Stimulated activated CD8-positive, alpha-beta memory T cell treated with anti-CD3 and anti-CD28 coated beads, Interleukin-12 subunit alpha, Interleukin-12 subunit beta, amount 100 ng/mL, for 4 hours (primary cell): ENCODE results near the gene RNPEP.
"Not testable (repeated sequence)": the region's sequence is repeated elsewhere in the genome, so short reads cannot be mapped to it uniquely, and the experiment has no call there.

Source experiments
- DNase-seq: peaks from one replicate; pipeline ENCODE4 v3.0.0-alpha.2; 2020; ENCODE audit warnings: low read depth

Gene RNPEP

GRCh38 chr1:202036595-202037387 lies 54.3 kb downstream of the RNPEP start:
- no peak for DNase-seq

GRCh38 chr1:202037706-202038296 lies 55.4 kb downstream of the RNPEP start:
- DNase-seq: no peak

- no peak for DNase-seq
These were observed 56.4 kb downstream of the RNPEP start for GRCh38 chr1:202038688-202039346.

- DNase-seq: no peak
These were observed 63.3 kb downstream of the RNPEP start for GRCh38 chr1:202045705-202046104.

GRCh38 chr1:202046227-202046626 lies 63.8 kb downstream of the RNPEP start:
- no peak for DNase-seq

GRCh38 chr1:202046748-202047708 lies 64.6 kb downstream of the RNPEP start:
- DNase-seq: no peak

GRCh38 chr1:202047977-202048376 lies 65.5 kb downstream of the RNPEP start:
- no peak for DNase-seq

- no peak for DNase-seq
These were observed 66.7 kb downstream of the RNPEP start for GRCh38 chr1:202049129-202049528.

GRCh38 chr1:202054094-202054493 lies 71.6 kb downstream of the RNPEP start:
- no peak for DNase-seq

- DNase-seq: not testable (repeated sequence)
These were observed 72.2 kb downstream of the RNPEP start for GRCh38 chr1:202054673-202055072.
